Activated CD4-positive, CD25-positive, alpha-beta regulatory T cell treated with anti-CD3 and anti-CD28 coated beads, Interleukin-2, amount 50 U/mL, for 16 hours (primary cell): ENCODE measurements around the gene PLIN5.
A peak's percentile ranks its signal among the peaks of the same experiment; 100 is the strongest.
"Not testable (repeated sequence)": the region's sequence is repeated elsewhere in the genome, so short reads cannot be mapped to it uniquely, and the experiment has no call there.

Experiments
- DNase-seq: peaks from one replicate; pipeline ENCODE4 v3.0.0-alpha.2; 2020; ENCODE audit warnings: low read depth, low spot score

PLIN5 gene

DNA sequence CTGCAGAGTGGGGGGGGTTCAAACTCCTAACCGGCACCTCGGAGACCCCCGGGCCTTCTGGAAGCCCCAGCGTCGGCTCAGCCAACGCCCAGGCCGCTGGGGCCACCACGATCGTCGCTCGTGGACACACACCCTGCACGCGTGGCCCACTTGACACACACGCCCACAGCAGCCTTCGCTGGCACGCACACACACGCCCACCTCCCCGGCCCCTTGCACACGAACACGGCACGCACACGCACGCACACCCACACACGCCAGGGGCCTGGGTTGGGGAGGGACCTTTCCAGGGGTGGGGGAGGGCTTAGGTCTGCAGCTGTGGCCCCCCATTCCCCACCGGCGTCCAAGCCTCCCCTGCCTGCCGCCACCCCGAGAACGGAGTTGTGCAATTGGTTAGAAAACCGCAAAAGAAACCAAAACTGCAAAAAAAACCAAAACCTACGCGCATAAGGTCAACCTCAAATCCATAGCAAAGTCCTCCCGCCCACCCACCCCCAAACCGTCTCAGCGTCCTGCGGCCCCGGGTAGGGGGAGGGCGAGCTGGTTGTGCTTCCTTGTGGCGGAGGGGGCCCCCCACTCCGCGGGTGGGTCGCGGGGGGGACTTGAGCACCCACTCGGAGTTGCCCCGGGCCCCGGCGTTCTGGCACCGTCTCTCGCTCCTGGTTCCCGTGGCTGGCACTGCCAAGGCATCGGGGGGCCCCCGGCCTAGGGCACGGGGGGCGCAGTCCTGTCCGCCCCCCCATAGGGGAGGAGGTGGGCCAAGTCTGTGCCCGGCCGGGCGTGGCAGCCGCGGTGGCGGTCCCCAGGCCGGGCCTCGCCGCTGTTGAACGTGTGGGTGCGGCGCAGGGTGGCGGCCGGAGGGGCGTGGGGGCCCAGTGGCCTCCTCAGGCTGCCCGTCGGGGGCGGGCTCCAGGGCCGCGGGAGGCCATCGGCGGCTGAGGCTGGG, 8.1 kb upstream of the PLIN5 start:
- no peak for DNase-seq

DNA sequence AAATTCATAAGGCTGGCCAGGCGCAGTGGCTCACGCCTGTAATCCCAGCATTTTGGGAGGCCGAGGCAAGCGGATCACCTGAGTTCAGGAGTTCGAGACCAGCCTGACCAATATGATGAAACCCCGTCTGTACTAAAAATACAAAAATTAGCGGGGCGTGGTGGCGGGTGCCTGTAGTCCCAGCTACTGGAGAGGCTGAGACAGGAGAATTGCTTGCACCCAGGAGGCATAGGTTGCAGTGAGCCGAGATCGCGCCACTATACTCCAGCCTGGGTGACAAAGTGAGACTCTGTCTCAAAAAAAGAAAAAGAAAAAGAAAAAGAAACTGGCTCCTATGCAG, 6.8 kb upstream of the PLIN5 start:
- DNase-seq: not testable (repeated sequence)

DNA sequence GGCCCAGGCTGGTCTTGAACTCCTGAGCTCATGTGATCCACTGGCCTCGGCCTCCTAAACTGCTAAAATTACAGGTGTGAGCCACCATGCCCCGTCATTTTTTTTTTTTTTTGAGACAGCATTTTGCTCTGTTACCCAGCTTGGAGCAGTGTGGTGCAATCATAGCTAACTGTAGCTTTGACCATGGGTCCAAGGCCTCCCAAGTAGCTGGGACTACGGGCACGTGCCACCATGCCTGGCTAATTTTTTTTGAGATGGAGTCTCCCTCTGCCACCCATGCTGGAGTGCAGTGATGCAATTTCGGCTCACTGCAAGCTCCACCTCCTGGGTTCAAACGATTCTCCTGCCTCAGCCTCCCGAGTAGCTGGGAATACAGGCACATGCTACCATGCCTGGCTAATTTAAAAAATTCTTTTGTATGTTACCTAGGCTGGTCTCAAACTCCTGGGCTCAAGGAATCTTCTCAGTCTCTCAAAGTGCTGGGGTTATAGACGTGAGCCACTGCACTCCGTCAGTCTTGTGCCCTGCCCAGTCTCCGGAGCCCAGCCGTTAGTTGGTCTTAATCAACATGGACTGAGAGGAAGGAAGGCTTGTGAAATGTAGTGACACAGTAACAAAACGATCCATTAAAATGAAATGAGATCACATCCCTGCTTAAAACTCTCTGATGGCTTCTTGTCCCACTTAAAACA, 6.2 kb upstream of the PLIN5 start:
- no peak for DNase-seq

DNA sequence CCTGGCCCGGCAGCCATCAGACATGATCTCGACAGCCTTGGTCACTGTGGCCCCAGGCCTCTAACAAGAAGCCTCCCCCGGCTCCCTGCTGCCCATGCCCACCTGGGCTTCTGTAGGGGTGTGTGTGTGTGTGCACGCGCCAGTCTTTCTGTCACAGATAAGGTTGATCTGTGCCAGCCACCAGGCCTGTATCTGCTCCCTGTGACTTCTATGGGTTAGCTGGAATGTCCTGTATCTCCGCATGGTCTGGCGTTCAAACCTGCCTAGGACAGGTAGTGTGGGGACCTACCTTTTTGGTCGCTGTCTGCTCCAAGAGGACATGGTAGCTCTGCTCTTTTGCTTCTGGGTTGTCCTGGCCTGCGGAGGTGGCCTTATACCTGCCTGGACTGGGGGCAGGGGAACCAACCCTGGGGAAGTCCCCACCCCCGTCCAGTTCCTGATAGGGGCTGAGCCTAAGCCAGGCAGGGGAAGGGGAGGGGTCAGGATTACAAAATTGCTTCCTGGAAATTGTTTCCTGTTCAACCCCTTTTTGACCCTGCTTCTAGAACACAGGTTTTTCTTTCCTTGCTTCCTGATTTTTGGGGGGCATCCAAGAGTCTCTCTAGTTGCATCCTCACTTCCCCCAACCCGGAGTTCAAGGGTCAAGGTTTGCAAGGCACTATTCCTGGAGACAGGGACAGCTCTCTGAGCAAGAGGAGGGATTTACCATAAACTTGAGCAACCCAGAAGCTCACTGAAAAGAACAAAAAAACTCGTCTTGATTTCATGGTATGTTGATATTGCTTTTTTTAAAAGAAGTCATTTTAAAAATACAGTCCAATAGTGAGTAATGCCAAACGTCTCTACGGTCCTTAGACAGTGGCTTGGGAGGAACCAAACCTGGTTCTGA, 4.9 kb upstream of the PLIN5 start, which contains the start of gene LRG1:
LRG1 (minus strand) TSS at position 344 of the 889 bp plus-strand sequence; CDS start at position 321, 23 bp downstream.
- no peak for DNase-seq

DNA sequence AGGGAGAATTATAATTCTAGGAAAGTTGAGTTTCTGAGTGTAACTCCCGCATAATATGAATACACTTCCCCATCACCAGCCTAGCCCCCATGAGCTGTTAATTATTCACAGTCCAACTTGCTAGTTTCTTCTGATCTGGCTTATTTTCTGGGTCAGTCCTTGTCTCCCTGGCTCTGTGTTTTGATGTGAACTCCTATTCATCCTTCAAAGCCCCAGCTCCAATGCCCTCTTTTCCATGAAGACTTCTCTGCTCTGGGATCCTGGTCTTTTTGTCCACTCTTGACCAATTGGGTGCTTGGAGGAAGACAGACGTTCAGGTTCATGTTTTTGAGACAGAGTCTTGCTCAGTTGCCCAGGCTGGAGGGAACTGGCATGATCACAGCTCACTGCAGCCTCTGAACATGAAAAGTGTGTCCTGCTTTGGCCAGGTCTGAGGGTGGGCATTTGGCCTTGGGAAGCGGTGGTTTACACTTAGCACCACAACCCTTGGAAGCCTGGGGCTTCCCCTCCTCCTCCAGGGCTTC, 4.2 kb upstream of the PLIN5 start:
- no peak for DNase-seq

DNA sequence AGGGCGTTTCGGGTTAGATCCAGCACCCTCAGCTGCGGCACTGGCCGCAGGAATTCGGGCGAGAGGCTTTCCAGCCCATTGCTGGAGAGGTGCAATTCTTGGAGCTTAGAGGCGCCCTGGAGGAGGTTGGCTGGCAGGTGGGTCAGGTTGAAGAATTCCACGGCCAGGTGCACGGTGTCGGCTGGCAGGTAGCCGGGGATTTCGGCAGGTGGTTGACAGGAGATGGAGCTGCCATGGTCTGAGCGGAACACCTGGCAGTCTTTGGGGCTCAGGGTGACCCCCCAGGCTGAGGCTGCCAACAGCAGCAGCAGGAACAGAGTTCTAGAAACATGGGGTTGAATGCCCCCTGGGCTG, 3.6 kb upstream of the PLIN5 start:
- no peak for DNase-seq

DNA sequence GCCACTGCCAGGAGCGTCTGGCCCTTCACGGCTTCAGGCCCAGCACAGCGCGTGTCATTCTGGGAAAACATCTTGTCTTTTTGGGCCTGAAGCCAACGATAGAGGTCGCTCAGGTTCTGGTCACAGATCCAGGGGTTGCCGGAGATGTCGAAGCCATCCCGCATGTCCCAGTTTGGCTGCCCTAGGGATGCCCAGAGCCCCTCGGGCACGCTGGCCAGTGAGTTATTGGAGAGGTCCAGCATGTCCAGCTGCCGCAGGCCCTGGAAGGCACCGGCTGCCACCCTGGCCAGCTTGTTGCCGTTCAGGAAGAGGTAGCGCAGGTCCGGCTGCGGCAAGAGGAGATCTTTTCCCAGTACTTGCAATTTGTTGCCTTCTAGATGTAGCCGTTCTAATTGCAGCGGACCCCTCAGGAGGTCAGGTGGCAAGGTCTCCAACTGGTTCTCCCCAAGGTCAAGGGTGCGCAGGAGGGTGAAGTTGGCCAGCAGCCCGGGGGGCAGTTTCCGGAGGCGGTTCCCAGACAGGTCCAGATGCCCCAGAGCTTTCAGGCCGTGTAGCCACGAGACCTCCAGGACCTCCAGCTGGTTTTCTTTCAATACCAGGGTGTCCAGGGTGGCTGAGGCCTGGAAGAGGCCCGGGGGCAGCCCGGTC, 3.1 kb upstream of the PLIN5 start:
- no peak for DNase-seq

DNA sequence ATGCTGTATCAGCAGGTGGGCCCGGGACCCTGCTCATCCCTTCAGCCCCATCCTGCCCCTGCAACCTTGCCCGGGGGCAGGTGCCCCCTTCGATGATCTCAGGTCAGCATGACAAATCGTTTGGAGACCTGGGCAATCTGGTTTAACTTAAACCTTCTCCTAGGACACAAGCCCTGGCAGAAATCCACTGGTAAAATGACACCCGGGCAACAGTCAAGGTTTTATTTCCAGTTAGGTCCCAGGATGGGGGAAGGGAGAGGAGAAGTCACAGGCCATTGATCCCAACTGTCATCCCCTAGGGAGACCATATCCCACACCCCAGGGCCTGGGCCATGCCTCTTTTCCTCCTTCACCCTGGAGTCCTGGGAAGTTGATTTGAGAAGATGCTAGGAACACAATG, 1.8 kb upstream of the PLIN5 start:
- no peak for DNase-seq

DNA sequence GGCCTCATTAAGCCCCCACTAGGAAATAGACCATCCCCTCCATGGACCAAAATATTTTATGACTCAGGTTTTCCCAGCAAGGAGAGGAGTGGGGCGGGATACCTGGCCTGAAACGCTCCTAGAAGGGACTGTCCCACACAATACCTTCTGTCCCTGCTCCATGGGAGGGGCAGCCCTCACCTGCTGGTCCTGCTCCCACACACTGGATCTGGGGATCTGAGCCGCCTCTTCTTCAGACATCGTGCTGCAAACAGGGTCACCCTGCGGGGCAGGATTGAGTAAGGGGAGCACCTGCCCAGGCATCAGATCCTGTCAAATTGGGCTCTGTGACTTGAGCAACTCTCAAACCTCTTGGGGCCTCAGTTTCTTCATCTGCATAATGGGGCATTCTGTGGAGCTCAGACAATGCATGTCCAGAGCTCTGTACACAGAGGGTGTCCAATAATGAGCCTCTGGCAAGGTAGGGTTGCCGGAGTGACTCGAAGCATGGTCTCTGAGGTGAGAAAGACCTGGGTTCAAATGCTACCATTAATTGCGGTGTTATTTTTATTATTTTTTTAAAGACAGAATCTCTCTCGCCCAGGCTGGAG, 1.1 kb downstream of the PLIN5 start:
- no peak for DNase-seq

DNA sequence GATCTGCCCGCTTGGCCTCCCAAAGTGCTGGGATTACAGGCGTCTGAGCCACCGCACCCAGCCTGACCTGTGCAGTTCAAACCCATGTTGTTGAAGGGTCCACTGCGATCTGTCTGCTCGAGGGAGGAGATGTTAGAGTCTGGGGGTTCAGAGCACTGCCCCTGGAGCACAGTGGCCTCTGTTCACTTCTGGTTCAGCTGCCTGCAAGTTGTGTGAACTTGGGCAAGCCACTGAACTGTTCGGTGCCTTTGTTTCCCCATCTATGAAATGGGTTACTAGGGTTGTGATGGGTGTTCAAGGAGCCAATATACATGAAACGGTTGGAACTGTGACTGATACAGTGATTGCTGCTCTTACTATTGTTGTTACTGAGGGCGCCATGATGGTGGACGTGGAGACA, 1.7 kb downstream of the PLIN5 start:
- no peak for DNase-seq

DNA sequence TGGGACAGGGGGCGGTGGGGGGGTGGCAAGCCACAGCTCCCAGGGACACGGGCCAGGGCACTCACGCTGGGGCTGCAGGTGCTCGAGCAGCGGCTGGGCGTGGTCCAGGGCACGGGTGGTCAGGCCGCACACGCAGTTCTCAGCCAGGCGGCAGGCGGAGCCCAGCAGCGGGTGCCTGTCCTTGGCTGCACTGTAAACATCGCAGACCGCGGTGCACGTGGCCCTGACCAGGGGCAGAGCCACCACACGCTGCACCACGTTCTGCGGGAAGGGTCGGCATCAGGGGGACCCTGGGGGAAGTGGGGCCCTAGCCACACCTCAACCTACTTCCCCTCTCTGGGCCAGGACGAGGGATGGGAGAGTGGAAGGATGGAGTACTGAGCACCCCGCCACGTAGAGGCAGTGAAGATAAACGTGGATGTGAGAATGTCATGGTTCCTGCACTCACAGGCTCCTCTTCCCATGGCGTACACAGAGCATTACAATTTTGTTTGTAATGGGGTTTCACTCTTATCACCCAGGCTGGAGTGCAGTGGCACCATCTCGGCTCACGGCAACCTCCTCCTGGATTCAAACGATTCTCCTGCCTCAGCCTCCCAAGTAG, 3.4 kb downstream of the PLIN5 start:
- DNase-seq: no peak

DNA sequence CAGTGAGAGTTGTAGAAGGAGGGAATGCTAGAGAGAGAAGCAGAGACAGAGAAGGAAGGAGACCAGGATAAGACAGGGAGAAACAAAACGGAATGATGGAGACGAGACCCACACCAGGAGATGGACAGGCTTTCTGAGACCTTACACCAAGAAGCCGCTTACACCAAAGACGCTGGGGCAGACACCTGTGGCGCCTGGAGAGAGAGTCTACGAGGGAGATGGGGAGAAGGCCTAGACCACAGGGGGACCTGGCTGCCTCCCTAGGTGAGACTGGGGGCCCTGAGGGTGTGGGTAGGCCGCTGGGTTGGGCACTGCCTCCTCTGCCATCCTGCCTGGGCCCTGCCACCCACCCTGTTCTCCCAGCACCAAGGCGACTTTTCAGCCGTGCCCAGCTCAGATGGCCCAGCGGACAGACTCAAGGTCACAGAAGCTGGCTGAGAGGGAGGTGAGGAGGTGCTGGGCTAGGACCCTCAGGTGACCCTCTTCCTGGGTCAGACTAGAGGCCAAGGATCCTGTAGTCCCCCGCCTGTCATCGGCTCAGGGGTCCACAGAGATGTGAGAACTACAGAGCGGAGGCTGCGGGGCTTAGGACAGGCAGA, 5.0 kb downstream of the PLIN5 start:
- DNase-seq: no peak

DNA sequence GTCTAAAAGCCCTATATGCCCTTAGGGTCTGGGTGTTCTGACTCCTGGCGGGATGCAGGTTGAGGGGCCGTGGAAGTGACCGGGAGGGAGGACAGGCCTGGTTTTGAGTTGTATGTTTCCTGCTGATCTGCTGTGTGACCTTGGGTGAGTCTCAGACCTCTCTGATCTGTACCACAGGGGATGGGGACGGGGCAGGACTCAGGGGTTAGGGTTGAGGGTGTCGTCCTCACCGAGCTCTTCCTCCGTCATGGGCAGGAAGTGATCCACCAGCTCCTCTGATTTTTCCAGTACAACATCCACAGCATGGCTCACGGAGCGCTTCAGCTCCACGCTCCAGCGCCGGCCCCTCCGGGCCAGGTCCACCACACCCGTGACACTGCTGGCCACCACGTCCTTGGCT, 6.2 kb downstream of the PLIN5 start:
- no peak for DNase-seq

DNA sequence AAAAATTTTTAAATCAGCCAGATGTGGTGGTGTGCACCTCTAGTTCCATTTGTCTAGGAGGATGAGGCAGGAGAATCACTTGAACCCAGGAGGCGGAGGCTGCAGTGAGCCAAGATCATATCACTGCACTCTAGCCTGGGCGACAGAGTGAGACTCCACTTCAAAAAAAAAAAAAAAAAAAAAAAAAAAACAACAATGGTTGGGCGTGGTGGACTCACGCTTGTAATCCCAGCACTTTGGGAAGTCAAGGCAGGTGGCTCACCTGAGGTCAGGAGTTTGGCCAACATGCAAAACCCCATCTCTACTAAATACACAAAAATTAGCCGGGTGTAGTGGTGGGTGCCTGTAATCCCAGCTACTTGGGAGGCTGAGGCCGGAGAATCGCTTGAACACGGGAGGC, 7.6 kb downstream of the PLIN5 start:
- DNase-seq: not testable (repeated sequence)

DNA sequence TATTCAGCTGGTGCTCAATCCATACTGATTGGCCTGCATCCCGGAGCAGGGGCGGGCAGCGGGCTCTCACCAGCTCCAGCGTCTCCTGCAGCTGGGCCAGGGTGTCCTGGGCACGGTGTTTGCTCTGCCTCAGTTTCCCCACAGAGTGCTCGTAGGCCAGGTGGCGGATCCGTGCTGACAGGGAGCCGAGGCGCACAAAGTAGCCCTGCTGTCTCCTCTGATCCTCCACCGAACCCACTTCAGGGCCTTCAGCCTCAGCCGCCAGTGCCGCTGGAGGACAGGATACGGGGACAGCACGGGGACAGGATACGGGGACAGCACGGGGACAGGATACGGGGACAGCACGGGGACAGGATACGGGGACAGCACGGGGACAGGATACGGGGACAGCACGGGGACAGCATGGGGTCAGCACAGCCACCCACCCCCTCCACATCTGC, 9.4 kb downstream of the PLIN5 start:
- DNase-seq: no peak

DNA sequence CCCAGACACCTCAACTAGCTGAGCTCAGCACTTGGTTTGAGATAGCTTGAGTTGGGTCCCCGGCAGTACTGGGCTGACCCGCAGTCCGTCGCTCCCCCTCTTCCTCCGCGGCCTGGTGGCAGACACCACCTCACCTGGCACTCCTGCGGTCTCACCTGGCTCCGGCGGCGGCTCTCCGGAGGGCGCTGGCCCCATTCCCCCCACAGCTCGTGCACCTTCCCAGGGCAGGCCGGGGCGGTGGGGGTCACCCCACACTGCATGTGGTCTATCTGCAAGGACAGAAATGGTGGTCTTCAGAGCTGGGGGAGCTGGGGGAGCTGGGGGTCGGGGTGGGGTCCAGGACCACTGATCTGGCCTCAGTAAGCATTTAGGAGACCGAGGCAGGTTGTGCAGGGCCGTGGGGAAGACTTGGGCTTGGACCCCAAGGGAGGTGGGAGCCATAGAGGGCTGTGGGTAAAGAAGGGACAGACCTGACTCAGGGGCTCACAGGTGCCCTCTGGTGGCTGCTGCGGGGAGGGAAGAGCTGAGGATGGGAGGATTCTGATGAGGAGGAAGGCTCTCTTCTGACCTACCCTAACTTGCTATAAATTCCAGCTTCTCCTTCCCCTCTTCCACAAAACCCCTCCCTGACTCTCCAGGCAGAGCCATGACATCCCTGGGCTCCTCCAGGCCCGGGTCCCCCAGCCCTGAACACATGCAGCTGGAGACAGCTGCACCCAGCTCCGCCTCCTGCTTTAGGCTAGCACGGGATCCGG, 10.0 kb downstream of the PLIN5 start:
- DNase-seq: peak; percentile 44

DNA sequence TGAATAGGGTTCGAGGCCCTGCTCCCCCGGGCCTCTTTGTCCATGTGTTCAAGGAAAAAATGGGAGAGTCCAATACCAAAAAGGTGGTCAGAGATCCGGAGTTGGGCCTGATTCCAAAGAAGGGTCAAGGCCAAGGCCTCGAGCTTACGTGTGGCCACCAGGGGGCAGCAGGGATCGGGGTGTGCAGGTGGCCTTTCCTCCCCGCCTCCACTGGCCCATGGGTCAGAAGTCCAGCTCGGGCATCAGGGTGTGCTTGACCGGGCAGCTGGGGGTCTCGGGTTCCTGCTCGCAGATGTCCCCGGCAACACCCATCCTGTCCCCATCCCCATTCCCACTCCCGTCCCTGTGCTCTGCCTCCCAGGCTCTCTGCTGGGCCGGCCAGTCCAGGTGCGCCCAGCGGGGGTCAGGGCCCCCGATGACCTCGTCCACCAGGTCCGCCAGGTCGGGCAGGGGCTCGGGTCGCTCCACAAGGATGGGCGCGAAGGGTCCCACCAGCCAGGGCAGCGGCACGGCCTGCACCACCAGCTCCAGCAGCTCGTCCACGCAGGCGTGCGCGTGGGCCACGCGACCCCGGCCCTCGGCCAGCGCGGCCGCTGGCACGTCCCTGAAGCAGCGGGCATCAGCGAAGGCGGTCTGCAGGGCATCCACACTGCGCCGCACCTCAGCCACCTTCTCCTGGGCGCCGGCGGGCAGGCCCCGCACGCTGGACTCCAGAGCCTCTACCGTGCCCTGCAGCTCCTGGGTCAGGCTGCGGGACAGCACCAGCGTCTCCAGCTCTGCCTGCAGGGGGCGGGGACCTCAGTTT, 11.5 kb downstream of the PLIN5 start:
- DNase-seq: no peak

DNA sequence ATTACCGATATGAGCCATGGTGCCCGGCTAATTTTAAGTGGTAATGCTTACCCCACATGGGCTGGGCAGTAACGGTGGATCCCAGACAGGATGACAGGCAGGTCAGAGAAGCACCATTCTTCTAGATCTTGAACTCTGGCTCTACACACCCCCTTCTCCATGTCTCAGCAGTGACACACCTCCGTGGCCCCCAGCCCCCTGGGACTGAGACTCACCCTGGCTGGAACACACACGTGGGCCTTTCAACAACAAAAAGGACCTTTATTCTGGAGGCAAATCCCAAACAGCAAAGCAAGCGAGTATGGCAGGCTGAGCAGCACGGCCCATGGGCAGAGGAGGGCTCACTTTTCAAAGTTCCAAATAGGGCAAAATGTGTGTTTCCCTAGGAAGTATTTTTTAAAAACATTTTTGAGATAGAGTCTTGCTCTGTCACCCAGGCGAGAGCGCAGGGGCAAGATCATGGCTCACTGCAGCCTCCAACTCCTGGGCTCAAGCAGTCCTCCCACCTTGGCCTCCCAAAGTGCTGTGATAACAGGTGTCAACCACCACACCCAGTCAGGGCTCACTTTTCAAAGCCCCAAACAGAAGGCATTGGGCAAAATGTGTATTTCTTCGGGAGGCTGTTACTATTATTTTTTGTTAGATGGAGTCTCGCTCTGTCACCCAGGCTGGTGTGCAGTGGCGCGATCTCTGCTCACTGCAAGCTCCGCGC, 12.6 kb downstream of the PLIN5 start:
- DNase-seq: no peak
